WTC11 (cell line): Measurements from ENCODE around the gene CEACAM3.

ENCODE experiments used
- ATF2 ChIP-seq: sonication (generic); formaldehyde crosslinking; IDR thresholded peaks from 2 replicates; pipeline ENCODE4 v1.8.1; 2022; ENCODE audit warnings: low read depth, missing genetic modification reagents, borderline replicate concordance
- ELF4 ChIP-seq: sonication (generic); formaldehyde crosslinking; IDR thresholded peaks from 2 replicates; pipeline ENCODE4 v1.8.1; 2022; ENCODE audit warnings: low read depth, mild to moderate bottlenecking, moderate library complexity, missing genetic modification reagents
- ESRRA ChIP-seq: sonication (generic); formaldehyde crosslinking; IDR thresholded peaks from 2 replicates; pipeline ENCODE4 v1.8.1; 2022; ENCODE audit warnings: mild to moderate bottlenecking, missing genetic modification reagents, borderline replicate concordance
- ETV6 ChIP-seq: sonication (generic); formaldehyde crosslinking; IDR thresholded peaks from 2 replicates; pipeline ENCODE4 v1.8.1; 2022; ENCODE audit warnings: mild to moderate bottlenecking, missing genetic modification reagents
- FOXP1 ChIP-seq: sonication (generic); formaldehyde crosslinking; IDR thresholded peaks from 2 replicates; pipeline ENCODE4 v1.8.0; 2022; ENCODE audit warnings: missing genetic modification reagents, mild to moderate bottlenecking, moderate library complexity, borderline replicate concordance
- IRF1 ChIP-seq: sonication (generic); formaldehyde crosslinking; IDR thresholded peaks from 2 replicates; pipeline ENCODE4 v1.8.0; 2023; ENCODE audit warnings: missing genetic modification reagents
- JUN ChIP-seq: sonication (generic); formaldehyde crosslinking; IDR thresholded peaks from 2 replicates; pipeline ENCODE4 v1.8.0; 2023; ENCODE audit warnings: mild to moderate bottlenecking, missing genetic modification reagents
- MYBL2 ChIP-seq: sonication (generic); formaldehyde crosslinking; IDR thresholded peaks from 2 replicates; pipeline ENCODE4 v1.8.1; 2023; ENCODE audit warnings: mild to moderate bottlenecking, moderate library complexity, missing genetic modification reagents
- NFYB ChIP-seq: sonication (generic); formaldehyde crosslinking; conservative IDR thresholded peaks from 2 replicates; pipeline ENCODE4 v1.8.0; 2022; ENCODE audit warnings: low read depth, missing genetic modification reagents
- PREB ChIP-seq: sonication (generic); formaldehyde crosslinking; IDR thresholded peaks from 2 replicates; pipeline ENCODE4 v1.8.1; 2022; ENCODE audit warnings: mild to moderate bottlenecking, missing genetic modification reagents, moderate library complexity, borderline replicate concordance
- SOX15 ChIP-seq: fragments of 250-450 bp; sonication (Bioruptor Pico); IDR thresholded peaks from 2 replicates; pipeline ENCODE4 v1.9.0; 2021; ENCODE audit warnings: mild to moderate bottlenecking
- TEAD4 ChIP-seq: sonication (generic); formaldehyde crosslinking; IDR thresholded peaks from 2 replicates; pipeline ENCODE4 v1.8.0; 2022; ENCODE audit warnings: mild to moderate bottlenecking, missing genetic modification reagents
- TF ChIP-seq, protein P1 (sequence below): fragments of 200-600 bp; IDR thresholded peaks from 2 replicates; pipeline ENCODE4 v1.8.0; 2022; ENCODE audit warnings: antibody characterized with exemption
- TF ChIP-seq, protein P2 (sequence below): sonication (generic); formaldehyde crosslinking; conservative IDR thresholded peaks from 2 replicates; pipeline ENCODE4 v1.8.1; 2022; ENCODE audit warnings: mild to moderate bottlenecking, missing genetic modification reagents

DNA sequence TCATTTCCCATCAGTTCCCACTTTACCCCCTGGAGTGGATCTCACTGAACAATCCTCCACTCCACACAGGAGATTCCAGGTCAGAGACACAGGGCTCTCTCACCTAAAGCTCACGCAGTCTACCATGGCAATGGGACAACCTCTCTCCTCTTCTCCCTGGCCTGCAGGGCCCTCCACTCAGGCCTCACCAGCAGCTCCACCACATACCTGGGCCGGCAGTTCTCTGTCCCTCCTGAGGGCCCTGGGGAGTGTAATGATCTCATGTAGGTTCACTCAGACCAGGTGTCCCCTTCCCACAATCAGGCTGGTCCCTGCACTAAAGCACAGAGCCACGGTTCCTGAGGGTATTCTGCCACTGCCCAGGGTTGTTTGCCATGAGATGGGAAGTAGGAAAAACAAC lies 15.6 kb downstream of the CEACAM3 start:
- no peak for TF ChIP-seq MYBL2 (CRISPR knock-in tag)
- no peak for TF ChIP-seq ESRRA (CRISPR knock-in tag)
- TF ChIP-seq, protein P1, sequence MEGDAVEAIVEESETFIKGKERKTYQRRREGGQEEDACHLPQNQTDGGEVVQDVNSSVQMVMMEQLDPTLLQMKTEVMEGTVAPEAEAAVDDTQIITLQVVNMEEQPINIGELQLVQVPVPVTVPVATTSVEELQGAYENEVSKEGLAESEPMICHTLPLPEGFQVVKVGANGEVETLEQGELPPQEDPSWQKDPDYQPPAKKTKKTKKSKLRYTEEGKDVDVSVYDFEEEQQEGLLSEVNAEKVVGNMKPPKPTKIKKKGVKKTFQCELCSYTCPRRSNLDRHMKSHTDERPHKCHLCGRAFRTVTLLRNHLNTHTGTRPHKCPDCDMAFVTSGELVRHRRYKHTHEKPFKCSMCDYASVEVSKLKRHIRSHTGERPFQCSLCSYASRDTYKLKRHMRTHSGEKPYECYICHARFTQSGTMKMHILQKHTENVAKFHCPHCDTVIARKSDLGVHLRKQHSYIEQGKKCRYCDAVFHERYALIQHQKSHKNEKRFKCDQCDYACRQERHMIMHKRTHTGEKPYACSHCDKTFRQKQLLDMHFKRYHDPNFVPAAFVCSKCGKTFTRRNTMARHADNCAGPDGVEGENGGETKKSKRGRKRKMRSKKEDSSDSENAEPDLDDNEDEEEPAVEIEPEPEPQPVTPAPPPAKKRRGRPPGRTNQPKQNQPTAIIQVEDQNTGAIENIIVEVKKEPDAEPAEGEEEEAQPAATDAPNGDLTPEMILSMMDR: no peak
- no peak for TF ChIP-seq IRF1
- TF ChIP-seq, protein P2, sequence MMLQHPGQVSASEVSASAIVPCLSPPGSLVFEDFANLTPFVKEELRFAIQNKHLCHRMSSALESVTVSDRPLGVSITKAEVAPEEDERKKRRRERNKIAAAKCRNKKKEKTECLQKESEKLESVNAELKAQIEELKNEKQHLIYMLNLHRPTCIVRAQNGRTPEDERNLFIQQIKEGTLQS (CRISPR knock-in tag): no peak
- TF ChIP-seq TEAD4 (CRISPR knock-in tag): no peak
- no peak for TF ChIP-seq PREB (CRISPR knock-in tag)
- TF ChIP-seq NFYB (CRISPR knock-in tag): no peak
- no peak for TF ChIP-seq ELF4 (CRISPR knock-in tag)
- TF ChIP-seq JUN (CRISPR knock-in tag): no peak
- no peak for TF ChIP-seq SOX15 (CRISPR knock-in tag)
- no peak for TF ChIP-seq ETV6 (CRISPR knock-in tag)
- TF ChIP-seq FOXP1 (CRISPR knock-in tag): no peak
- TF ChIP-seq ATF2: no peak
